Caki2 (cell line): Measurements from ENCODE around the gene C1QL4. TPM values are rescaled to one million over a fixed set of nuclear protein-coding genes. Genes with fewer than 3 reads are reported as not detected.
"Not testable (repeated sequence)": the region's sequence is repeated elsewhere in the genome, so short reads cannot be mapped to it uniquely, and the experiment has no call there.

Experiments
- DNase-seq: peaks from one replicate; pipeline ENCODE4 v3.0.0-alpha.2; 2015; ENCODE audit warnings: low read depth
- in situ Hi-C: cut with HindIII; loops from 2 replicates; pipeline ENCODE4 v1.10.0; 2016; ENCODE audit warnings: low sequenced_read_pairs, low pct_unique_long_range_greater_than_20kb, mixed read lengths
- total RNA-seq: library from RNA; depleted of rRNA; stranded (reverse); fragments of >200 nt; shearing (Covaris generic); gene quantifications from 2 replicates; pipeline ENCODE4 v1.2.3, GENCODE V29; 2014; ENCODE audit warnings: low replicate concordance; rRNA removed

Gene C1QL4
- total RNA-seq, 1 experiment from 2014 or later = 31.2 TPM

- in situ Hi-C loops = no loop called here
- DNase-seq = no peak
Measured at GRCh38 chr12:49294086-49294803, 42.7 kb downstream of the C1QL4 start.

DNA sequence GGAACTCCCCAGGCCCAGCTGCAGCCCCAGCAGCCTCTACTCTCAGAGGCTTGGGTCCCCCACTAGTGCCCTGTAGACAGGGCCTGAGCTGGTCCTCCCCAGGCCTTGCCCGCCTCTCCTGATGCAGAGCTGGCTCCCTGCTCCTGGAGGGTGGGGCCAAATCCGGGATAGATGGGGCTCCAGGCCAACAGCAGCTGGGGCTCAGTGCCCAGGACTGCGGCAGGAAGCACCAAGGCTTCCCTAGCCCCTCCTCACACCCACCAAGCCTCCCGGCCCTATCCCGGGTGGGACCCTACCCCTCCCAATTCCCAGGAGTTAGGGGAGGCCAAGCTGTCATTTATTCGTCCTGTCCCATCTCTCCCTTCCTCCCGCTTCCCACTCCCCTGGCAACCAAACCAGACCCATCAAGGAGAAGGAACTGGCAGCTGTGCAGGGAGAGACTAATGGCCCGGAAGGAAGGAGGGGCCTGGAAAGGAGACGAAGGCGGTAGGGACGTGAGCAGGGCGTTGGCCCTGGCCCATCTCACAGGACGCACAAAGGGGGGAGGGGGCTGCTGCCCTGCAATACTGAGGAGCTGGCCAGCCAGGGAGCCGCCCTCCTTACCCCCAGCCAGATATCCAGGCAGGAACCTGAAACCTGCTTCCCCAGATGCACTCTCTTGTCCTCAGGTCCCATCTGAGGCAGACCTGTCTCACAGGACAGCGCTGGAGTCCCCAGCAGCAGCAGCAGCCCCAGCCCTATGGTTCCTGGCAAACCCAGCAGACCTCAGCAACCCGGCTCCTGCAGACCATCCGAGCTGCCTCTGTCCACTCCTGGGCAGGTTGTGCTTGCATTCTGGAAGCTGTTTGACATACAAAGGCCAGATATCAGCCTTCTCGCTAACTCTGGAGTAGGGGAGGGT lies 43.7 kb downstream of the C1QL4 start:
- no peak for DNase-seq
- in situ Hi-C loops = no loop called here

- no peak for DNase-seq
- in situ Hi-C loops = no loop called here
Measured at GRCh38 chr12:49292729-49293055, 44.3 kb downstream of the C1QL4 start.

GRCh38 chr12:49288922-49289555 lies 47.9 kb downstream of the C1QL4 start:
- in situ Hi-C loops = no loop called here
- no peak for DNase-seq

DNA sequence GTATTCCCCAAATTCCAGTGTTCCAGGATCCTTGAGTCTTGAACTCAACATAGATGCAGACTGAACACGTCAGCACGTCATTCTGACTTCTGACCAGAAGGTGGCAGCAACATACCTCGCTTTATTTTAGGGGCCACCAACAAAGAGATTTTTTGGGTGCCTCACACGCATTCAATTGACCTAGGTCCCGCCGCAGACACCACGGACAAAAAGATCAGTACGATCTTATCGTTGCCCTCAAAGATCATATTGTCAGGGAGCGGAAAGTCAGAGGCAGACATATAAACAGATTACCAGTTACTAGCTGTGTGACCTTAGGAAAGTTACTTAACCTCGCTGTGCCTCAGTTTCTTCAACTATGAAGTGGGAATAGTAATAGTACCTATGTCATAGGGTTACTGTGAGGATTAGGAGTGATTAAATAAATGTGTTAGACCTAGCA lies 48.6 kb downstream of the C1QL4 start:
- DNase-seq = peak; percentile 48
- in situ Hi-C loops = no loop called here

DNA sequence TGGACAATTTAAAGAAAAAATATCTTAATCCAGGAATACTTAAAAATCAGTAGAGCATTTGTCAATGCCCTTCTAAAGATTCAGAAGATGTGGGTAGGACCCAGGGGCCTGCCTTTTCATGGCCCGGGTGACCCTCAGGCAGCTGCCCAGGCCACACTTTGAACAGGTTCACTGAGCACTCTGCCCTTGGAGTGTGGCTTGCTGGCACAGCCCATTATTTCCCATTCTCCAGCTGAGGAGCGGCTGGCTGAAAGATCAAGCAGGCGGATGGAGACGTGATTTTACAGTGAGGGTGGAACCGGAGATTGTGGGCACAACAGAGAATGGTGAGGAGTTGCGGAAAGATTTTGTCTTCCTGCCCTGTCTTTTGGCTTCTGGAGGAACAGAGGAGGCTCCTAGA lies 49.1 kb downstream of the C1QL4 start:
- DNase-seq = no peak
- in situ Hi-C loops = no loop called here

- DNase-seq = no peak
- in situ Hi-C loops = no loop called here
Measured at GRCh38 chr12:49284672-49285071, 52.3 kb downstream of the C1QL4 start.

DNA sequence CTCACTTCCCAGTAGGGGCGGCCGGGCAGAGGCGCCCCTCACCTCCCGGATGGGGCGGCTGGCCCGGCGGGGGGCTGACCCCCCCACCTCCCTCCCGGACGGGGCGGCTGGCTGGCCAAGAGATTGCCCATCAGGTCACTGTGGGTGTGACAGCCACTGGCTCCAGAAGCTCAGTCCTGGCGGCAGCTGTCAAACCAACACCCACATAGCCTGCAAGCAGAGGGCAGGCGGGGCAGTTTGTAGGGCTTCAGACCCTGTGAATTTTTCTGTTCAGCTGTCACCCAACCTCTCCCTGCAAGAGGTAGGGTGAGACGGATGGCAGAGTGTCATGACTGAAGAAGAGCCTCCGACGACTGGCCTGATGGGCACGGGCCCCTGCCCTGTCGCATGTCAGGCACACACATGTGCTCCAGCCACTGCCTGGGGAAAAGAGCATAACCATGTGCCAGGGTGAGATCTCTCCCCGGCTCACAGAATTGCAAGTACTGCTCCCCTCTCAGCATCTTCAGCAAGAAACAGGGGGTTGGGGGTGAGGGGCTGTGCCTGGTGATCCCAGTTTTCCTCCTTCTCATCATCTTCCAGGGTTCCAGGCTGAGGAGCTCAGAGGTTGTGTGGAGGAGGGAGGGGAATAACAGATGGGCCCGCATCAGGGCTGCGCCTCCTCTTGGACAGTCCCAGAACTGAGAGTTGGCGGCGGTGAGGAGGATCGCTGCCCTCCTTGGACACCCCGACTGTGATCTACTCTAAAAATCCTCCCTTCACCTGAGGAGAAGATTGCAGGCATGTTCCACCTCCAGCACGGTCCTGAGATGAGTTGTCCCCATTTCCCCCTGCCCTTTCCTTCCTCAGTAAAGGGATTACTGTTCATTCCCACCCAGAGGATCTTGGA lies 53.2 kb downstream of the C1QL4 start:
- no peak for DNase-seq
- in situ Hi-C loops = no loop called here

DNA sequence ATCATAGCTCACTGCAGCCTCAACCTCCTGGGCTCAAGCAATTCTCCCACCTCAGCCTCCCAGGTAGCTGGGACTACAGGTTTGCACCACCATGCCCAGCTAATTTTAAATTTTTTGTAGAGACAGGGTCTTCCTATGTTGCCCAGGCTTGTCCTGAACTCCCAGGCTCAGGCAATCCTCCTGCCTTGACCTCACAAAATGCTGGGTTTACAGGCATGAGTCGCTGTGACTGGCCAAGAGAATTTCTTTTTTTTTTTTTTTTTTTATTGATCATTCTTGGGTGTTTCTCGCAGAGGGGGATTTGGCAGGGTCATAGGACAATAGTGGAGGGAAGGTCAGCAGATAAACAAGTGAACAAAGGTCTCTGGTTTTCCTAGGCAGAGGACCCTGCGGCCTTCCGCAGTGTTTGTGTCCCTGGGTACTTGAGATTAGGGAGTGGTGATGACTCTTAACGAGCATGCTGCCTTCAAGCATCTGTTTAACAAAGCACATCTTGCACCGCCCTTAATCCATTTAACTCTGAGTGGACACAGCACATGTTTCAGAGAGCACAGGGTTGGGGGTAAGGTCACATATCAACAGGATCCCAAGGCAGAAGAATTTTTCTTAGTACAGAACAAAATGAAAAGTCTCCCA lies 54.1 kb downstream of the C1QL4 start:
- DNase-seq, in situ Hi-C loops: not testable (repeated sequence)

Other genes with a start within 250 kb of the C1QL4 start
- not detected in 2 replicates for gene DHH, start 242.4 kb downstream of the C1QL4 start, total RNA-seq
- 9.3 and 66.5 TPM in 2 replicates for gene LMBR1L, start 226.3 kb downstream of the C1QL4 start, total RNA-seq
- gene TUBA1B, start 205.8 kb downstream of the C1QL4 start, total RNA-seq = 3,617 and 4,414 TPM in 2 replicates
- gene TUBA1A, start 148.1 kb downstream of the C1QL4 start, total RNA-seq = 595 and 654 TPM in 2 replicates
- 755 and 799 TPM in 2 replicates for gene TUBA1C, start 72.1 kb downstream of the C1QL4 start, total RNA-seq
- gene PRPH, start 42.0 kb downstream of the C1QL4 start, total RNA-seq = 7.8 TPM in 1 of 2 replicates, not detected in the other
- 12.0 and 41.5 TPM in 2 replicates for gene TROAP, start 13.9 kb downstream of the C1QL4 start, total RNA-seq
- 22.0 and 23.6 TPM in 2 replicates for gene DNAJC22, start 9.7 kb upstream of the C1QL4 start, total RNA-seq
- 63.0 and 91.4 TPM in 2 replicates for gene SPATS2, start 30.3 kb upstream of the C1QL4 start, total RNA-seq
- gene KCNH3, start 201.8 kb upstream of the C1QL4 start, total RNA-seq = 3.2 and 3.6 TPM in 2 replicates
- gene MCRS1, start 231.0 kb upstream of the C1QL4 start, total RNA-seq = 128 and 149 TPM in 2 replicates